ENCODE data around the gene AOPEP.

DNA sequence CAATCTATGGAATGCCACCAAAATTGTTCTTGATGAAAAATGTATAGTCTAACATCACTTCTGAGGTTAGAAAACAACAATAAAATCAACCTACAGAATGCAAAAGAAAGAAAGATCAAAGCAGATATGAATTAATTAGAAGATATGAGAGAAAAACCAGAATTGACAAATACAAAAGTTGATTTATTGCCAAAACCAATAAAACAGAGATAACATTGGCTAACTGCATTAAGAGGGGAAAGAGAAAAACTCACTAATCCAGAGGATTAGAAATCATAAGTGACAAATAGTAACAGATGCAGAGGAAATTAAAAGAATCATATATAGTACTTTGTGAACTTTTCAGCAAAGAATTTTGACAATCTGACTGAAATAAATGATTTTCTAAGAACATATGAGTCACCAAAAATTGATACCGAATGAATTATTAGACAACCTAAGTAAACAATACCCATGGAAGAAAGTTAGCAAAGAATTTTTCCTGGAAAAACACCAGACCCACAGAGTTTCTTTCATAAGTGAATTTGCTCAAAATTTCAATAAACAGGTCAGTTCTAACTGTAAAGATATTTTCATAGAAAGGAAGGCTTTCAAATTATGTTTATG lies 167.7 kb downstream of the AOPEP start:
- TF ChIP-seq, protein P1, sequence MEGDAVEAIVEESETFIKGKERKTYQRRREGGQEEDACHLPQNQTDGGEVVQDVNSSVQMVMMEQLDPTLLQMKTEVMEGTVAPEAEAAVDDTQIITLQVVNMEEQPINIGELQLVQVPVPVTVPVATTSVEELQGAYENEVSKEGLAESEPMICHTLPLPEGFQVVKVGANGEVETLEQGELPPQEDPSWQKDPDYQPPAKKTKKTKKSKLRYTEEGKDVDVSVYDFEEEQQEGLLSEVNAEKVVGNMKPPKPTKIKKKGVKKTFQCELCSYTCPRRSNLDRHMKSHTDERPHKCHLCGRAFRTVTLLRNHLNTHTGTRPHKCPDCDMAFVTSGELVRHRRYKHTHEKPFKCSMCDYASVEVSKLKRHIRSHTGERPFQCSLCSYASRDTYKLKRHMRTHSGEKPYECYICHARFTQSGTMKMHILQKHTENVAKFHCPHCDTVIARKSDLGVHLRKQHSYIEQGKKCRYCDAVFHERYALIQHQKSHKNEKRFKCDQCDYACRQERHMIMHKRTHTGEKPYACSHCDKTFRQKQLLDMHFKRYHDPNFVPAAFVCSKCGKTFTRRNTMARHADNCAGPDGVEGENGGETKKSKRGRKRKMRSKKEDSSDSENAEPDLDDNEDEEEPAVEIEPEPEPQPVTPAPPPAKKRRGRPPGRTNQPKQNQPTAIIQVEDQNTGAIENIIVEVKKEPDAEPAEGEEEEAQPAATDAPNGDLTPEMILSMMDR (IDR thresholded peaks at IDR 0.05) = no peak
- TF ChIP-seq, protein P2, sequence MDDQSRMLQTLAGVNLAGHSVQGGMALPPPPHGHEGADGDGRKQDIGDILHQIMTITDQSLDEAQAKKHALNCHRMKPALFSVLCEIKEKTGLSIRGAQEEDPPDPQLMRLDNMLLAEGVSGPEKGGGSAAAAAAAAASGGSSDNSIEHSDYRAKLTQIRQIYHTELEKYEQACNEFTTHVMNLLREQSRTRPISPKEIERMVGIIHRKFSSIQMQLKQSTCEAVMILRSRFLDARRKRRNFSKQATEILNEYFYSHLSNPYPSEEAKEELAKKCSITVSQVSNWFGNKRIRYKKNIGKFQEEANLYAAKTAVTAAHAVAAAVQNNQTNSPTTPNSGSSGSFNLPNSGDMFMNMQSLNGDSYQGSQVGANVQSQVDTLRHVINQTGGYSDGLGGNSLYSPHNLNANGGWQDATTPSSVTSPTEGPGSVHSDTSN (IDR thresholded peaks at IDR 0.05) = no peak
- TF ChIP-seq, protein P3, sequence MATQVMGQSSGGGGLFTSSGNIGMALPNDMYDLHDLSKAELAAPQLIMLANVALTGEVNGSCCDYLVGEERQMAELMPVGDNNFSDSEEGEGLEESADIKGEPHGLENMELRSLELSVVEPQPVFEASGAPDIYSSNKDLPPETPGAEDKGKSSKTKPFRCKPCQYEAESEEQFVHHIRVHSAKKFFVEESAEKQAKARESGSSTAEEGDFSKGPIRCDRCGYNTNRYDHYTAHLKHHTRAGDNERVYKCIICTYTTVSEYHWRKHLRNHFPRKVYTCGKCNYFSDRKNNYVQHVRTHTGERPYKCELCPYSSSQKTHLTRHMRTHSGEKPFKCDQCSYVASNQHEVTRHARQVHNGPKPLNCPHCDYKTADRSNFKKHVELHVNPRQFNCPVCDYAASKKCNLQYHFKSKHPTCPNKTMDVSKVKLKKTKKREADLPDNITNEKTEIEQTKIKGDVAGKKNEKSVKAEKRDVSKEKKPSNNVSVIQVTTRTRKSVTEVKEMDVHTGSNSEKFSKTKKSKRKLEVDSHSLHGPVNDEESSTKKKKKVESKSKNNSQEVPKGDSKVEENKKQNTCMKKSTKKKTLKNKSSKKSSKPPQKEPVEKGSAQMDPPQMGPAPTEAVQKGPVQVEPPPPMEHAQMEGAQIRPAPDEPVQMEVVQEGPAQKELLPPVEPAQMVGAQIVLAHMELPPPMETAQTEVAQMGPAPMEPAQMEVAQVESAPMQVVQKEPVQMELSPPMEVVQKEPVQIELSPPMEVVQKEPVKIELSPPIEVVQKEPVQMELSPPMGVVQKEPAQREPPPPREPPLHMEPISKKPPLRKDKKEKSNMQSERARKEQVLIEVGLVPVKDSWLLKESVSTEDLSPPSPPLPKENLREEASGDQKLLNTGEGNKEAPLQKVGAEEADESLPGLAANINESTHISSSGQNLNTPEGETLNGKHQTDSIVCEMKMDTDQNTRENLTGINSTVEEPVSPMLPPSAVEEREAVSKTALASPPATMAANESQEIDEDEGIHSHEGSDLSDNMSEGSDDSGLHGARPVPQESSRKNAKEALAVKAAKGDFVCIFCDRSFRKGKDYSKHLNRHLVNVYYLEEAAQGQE (IDR thresholded peaks at IDR 0.05) = no peak
- no peak for TF ChIP-seq EP300 (IDR thresholded peaks at IDR 0.05)
- TF ChIP-seq KDM5A (IDR thresholded peaks at IDR 0.05) = no peak
- no peak for TF ChIP-seq RFX5 (IDR thresholded peaks at IDR 0.05)
- TF ChIP-seq CBX8 (IDR thresholded peaks at IDR 0.05) = no peak
